NCI-H1417 treated with DMSO at 0.1 percent for 48 hours (cell line): Measurements from ENCODE around the gene HTT.
A peak's percentile ranks its signal among the peaks of the same experiment; 100 is the strongest.

ENCODE experiments used
- DNase-seq: peaks from one replicate; lab custom pipeline; 2025; lab: John Stamatoyannopoulos, UW

Gene HTT

GRCh38 chr4:3174371-3175338, 100.2 kb downstream of the HTT start:
- DNase-seq = peak; percentile 11

- DNase-seq = no peak
Measured at GRCh38 chr4:3176367-3177229, 102.1 kb downstream of the HTT start.

GRCh38 chr4:3177426-3177825, 102.9 kb downstream of the HTT start:
- no peak for DNase-seq

GRCh38 chr4:3177905-3178304, 103.4 kb downstream of the HTT start:
- no peak for DNase-seq

GRCh38 chr4:3178351-3178750, 103.9 kb downstream of the HTT start:
- DNase-seq = no peak

GRCh38 chr4:3179126-3179706, 104.7 kb downstream of the HTT start:
- DNase-seq = no peak

- DNase-seq = no peak
Measured at GRCh38 chr4:3183008-3183407, 108.5 kb downstream of the HTT start.

GRCh38 chr4:3184725-3185124, 110.2 kb downstream of the HTT start:
- DNase-seq = no peak

- DNase-seq = no peak
Measured at GRCh38 chr4:3186609-3187008, 112.1 kb downstream of the HTT start.

- no peak for DNase-seq
Measured at GRCh38 chr4:3188118-3188517, 113.6 kb downstream of the HTT start.

GRCh38 chr4:3189459-3189858, 115.0 kb downstream of the HTT start:
- DNase-seq = no peak

GRCh38 chr4:3190549-3190948, 116.1 kb downstream of the HTT start:
- DNase-seq = no peak

GRCh38 chr4:3192188-3192587, 117.7 kb downstream of the HTT start:
- no peak for DNase-seq

- DNase-seq = no peak
Measured at GRCh38 chr4:3192827-3193226, 118.3 kb downstream of the HTT start.

- DNase-seq = no peak
Measured at GRCh38 chr4:3193531-3194203, 119.2 kb downstream of the HTT start.

GRCh38 chr4:3196670-3197359, 122.3 kb downstream of the HTT start:
- no peak for DNase-seq

- DNase-seq = no peak
Measured at GRCh38 chr4:3197366-3198105, 123.1 kb downstream of the HTT start.

GRCh38 chr4:3198906-3199305, 124.4 kb downstream of the HTT start:
- DNase-seq = no peak

GRCh38 chr4:3199653-3200422, 125.4 kb downstream of the HTT start:
- no peak for DNase-seq
